Left ventricle myocardium superior (tissue), 1 donor: ENCODE measurements around the gene SEC14L3. TPM values are rescaled to one million over a fixed set of nuclear protein-coding genes. Genes with fewer than 3 reads are reported as not detected.
A peak's percentile ranks its signal among the peaks of the same experiment; 100 is the strongest.

ENCODE experiments used
- ATAC-seq: fragments of 200-7000 bp; cut with Tn5 transposase; one replicate; pipeline ENCODE4 v1.9.1; 2020; ENCODE audit warnings: mild to moderate bottlenecking, moderate library complexity
- DNase-seq: peaks from one replicate; pipeline ENCODE4 v3.0.0-alpha.2; 2020
- intact Hi-C: fragments of 100-400 bp; cut with micrococcal nuclease; formaldehyde crosslinking; loops from one replicate; pipeline ENCODE4 v1.11.0; 2022
- total RNA-seq: library from RNA; stranded (reverse); fragmentation: NEBNext Ultra II Directional; extraction: Animal tissue kit (Norgen Biotek cat#: 25700); gene quantifications from one replicate; pipeline ENCODE4 v1.2.1, GENCODE V29; 2021
- donor health status: DM: no; HTN: yes; CAD: no; lungs with severe emphysema.

SEC14L3 gene
- total RNA-seq, 1 donor from 2014 or later = not detected

DNA sequence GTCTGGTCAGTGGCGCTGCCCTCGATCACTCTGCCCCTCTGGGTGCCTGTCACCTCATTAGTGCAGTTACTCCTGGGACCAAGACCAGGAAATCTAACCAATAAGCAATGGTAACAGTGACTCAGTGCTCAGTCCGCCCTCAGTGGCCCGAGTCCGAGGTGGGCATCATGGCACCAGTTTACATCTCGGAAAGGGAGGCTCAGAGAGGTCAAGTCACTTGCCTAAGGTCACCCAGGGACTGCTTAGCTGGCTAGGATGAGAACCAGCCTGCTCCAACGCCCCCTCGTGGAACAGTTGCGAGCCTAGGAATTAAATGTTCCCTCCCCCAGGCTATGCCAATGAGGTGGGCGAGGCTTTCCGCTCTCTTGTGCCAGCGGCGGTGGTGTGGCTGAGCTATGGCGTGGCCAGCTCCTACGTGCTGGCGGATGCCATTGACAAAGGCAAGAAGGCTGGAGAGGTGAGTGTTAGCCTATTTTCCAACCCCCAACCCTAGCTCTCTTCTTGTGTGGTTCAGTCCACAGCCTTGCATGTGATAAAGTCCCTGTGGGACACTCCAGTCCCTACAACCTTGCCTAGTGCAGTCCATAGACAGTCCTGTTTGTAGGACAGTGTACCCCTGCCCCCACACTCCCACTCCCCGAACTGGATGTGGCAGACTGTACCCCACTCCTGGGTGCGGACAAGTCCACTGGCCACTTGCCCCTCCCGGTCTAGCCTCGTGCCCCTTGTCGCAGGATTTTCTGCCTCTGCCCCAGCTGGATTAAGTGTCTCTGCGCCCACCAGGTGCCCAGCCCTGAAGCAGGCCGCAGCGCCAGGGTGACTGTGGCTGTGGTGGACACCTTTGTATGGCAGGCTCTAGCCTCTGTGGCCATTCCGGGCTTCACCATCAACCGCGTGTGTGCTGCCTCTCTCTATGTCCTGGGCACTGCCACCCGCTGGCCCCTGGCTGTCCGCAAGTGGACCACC is 45.1 kb downstream of the SEC14L3 start:
- intact Hi-C loops = no loop called here
- ATAC-seq (peak; percentile 10), DNase-seq (peak; percentile 80)

DNA sequence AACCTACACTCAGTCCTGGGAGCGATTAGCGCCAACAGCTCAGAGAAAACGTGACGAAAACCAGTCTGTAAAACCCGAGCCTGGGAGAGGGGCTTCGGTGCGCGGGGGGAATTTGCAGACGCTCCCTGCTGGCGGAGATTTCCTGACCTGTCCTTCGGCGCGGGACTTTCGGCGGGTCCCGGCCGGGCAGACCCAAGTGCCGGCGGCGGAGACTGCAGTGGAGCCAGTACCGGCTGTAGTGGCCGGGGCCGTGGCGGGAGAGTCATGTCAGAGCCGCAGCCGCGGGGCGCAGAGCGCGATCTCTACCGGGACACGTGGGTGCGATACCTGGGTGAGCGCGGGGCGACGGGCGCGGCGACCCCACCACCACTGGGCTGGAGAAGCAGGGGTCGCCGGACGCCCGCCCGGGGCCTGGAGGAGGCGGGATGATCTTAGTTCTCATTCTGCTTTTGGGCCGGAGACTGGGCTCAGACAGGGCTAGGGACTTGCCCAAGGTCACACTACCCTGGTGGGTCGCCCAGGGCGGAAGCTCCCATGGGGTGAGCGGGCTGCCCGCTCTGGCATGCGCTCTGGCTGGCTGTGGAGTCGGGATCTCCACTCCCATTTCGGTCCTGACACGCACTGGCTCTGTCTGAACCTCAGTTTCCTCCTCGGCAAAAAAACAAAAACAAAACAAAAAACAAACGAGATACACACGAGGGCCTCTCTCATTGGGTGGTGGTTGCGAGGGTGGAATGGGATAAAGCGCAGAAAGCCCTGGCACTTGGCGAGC is 46.0 kb downstream of the SEC14L3 start, which contains the start of gene MTFP1:
Gene MTFP1, plus strand, starts transcription at position 153 of the 772 bp plus-strand sequence. Its CDS starts 112 bp downstream, at position 265.
- ATAC-seq (peak; percentile 5), DNase-seq (peak; percentile 71)
- intact Hi-C loops = no loop called here

DNA sequence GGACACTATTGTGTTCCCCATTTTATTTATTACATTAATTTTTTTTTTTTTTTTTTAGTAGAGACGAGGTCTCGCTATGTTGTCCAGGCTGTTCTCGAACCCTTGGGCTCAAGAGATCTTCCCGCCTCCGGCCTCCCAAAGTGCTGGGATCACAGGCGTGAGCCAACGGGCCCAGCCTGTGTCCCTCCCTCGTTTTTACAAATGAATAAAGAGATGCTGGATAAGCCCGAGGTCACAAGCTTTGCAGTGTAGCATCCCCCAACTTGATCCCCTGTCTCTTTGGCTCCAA is 46.5 kb downstream of the SEC14L3 start:
- DNase-seq (no peak), ATAC-seq (no peak)
- intact Hi-C loops = no loop called here

DNA sequence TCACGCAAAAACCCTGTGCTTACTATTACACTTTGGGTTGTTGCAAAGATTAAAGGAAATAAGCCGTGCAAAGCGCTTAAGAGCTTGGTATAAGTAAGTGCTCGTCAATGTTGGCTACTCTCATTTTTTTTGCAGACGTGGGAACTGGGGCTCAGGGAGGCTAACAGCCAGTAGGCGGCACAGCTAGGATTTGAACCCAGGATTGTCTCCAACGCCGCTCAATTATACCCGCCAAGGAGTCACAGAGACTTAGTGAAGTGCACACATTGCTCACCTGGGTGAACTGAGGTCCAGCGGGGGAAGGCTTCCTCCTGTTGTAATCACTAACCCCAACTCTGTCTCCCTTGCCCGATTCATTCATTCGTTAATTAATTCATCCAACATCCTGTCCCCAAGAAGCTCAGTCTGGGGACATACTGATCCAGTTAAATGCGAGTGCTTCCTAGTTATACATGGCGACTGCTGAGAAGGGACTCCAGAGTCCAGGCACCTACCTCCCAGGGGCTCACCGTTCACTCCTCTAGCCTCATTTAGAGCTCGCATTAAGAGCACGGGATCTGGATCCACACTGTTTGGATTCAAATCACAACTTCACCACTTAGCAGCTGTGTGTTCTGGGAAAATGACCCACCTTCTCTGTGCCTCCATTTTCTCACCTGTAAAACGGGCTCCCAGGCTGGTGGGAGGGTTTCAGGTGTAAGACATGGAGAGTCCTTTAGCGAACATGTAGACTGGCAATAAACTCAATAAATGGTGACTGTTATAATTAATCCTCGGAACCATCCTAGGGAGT is 47.1 kb downstream of the SEC14L3 start:
- no peak for ATAC-seq
- DNase-seq = no peak
- intact Hi-C loops = no loop called here

DNA sequence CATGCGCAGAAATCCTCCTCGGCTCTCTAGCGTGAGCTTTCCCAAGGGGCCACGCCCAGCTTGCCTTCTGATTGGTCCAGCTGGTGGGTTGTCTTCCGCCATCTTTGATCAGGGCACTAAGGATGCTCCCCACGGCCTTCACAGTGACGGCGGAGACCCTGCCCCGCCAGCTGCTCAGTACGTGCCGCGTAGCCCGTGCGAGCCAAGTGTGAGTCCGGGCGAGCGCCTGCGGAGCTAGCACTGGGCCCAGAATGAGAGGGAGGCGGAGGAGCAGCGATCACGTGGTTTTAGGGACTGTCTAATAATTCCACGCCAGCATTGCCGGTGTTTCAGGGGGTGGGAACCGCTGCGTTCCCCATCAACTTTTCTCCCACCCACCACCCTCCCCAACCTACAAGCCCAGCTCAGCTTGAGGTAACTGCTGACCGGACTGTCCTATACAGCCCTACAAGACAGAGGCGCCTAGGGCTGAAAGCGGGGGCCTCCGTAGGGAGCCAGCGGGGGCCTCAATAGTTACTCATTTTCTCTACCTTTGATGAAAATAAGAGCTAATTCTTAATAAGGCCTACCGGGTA is 47.8 kb downstream of the SEC14L3 start:
- intact Hi-C loops = no loop called here

DNA sequence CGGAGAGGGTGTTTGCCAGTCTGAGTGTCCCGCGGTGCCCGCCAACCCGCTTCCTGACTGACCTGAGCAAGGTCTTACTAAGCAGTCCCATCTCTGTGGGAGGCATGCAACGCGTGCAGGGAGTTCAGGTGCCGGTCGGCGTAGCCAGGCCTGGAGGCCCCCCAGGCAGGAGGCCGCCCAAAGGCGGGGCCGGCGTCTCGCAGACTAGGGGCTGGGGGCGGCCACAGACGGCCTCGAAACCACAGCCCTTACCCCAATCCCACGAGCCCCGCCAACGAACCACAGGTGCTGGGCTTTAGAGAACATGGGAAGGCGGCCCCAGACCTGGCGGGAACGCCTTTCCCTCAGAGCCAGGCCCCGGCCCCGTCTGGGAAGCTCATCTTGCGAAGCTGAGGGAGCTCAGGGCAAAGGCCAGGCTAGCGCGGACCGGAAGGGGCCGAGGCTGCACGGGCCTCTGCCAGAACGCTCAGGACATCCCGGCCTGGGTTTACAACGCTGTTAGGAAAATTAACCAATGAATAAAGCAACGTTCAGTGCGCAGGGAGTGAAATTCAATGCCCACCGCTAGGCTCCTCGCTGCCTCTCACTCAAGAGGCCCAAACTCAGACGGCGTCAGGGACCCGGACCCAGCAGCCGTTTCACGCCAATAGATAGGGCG is 48.4 kb downstream of the SEC14L3 start:
- intact Hi-C loops = no loop called here
- ATAC-seq (peak; percentile 72), DNase-seq (no peak)

More for the DNA sequence above, 47.8 kb downstream of the SEC14L3 start:
- ATAC-seq = peak; percentile 93
- DNase-seq = peak; percentile 99

DNA sequence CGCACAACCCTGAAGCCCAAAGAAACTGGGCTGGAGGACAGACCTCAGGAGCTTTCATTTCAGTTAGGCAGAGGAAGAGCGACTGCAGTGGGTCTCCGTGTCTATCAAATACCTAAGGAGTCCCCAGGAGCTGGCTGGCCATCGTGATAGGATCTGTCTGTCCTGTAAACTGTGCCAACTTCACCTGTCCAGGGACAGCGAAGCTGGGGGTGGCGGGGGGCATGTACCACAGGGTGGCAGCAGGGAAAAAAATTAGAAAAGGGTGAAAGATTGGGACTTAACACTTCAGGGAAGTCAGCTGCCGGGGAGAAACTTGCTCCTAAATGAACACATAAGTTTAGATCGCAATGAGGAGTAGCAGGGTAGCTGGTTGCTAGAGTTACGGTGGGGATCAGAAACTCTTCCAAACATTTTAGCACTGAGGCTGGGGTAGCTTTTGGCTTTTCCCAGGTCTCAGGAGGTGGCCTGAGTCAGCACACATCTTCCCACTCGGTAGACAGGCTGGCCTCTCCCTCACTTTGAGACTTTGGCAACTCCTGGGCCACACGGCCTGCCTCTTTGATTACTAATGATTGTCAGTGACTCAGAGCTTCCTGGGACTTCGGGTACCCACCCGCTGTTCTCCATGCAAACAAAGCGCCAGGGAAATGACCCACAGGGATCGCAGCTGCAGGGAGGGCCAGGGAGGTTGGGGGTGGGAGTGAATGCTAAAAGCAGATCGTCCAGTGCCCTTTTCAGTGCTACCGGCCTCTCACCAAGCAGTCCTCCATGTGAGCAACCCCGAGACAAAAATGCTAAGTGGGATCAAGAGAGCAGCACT is 49.1 kb downstream of the SEC14L3 start:
- ATAC-seq (peak; percentile 12), DNase-seq (peak; percentile 49)
- intact Hi-C loops = no loop called here

DNA sequence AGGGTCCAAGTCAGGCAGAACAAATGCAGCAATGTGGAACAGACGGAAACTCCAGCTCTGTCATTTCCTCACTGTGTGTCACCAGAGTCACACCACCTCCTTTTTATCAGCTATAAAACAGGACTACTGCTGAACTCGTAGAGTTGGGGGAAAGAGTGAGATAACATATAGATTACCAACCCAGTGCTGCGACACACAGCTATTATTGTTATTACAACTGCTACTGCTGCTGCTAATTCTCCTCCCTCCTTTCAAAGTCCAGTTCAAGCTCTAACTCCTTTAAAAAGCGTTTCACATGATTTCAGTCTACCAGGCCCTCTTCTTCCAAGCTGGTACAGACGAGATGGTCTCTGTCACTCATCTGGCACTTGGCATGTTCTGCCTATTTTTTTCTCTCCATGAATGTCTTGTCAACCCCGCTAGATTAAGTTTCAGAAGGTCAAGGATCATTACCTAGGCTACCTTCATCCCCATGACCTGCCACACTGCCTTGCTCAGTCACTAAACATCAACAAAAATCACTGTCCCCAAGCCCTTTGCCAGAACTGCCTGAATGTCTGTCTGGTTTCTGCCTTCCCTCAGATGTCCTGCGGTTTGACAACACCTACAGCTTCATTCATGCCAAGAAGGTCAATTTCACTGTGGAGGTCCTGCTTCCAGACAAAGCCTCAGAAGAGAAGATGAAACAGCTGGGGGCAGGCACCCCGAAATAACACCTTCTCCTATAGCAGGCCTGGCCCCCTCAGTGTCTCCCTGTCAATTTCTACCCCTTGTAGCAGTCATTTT is 49.9 kb downstream of the SEC14L3 start:
- no peak for DNase-seq
- intact Hi-C loops = no loop called here
- no peak for ATAC-seq

DNA sequence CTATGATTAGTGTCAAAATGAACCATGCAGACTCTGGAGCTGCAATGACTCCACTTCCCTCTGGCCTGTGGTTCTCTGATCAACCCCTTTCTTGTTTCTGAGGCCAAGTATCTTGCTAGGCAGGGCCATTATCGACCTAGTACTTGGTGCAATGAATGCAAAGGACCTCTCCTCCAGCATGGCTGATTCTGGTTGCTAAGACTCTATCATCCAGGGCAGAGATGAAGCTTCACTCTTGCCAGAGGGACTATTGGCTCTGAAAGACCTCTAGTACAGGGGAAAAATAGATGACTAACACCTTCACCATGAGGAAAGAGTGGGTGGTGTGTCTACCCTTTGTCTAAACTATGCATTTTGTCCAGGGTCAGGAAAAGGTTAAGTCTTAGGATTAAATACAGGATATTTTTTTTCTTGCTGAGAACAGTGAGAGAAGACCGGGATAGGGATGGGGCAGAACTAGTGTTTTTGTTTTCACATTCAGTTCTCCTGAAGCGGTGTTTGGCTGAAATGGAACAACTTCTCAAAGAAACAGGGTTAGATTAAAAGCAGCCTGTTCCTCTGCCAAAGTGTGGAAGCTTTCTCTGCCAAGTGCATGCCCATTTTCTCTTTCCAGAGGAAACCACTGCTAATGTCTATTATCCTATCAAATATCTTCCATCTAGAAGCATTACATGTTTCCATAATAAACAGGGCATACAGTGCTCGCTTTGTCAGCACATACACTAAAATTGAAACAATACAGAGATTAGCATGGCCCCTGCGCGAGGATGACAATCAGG is 51.3 kb downstream of the SEC14L3 start:
- intact Hi-C loops = no loop called here
- DNase-seq (no peak), ATAC-seq (no peak)

DNA sequence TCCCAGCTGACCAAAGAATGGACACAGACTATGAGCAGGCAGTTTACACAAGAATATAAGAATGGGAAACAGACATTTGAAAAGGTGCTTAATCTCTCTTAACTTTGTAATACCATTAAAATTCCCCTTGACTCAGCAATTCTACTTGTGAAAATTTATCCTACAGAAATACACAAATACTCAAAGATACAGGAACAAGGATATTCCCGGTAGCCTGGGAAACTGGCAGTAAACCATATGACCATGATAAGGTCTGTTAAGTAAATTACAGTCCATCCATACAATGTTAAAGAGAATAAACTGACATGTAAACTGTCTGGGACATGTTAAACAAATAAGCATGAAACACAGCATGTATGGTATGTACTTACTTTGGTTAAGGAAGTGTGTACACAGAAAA is 55.0 kb downstream of the SEC14L3 start:
- ATAC-seq = no peak
- no peak for DNase-seq

DNA sequence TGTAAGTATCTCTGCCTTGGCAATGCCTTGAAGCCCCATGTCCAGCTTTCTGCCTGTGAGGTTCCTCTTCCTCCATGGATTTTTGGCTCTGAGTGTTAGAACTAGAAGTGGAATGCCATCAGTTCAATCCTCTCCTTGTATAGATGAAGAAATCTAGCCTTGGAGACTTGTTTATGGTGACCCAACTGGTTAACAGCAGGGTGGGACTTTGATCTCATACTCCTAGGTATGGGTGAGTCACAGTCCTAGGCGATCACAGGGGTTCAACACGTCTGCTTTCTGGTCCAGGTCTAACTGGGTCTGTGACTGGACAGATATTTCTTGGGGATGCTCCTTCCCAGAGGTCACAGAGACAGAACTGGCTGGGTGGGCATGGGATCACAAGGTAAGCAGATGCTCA is 55.4 kb downstream of the SEC14L3 start:
- intact Hi-C loops = no loop called here
- no peak for DNase-seq

More for the DNA sequence above, 55.0 kb downstream of the SEC14L3 start:
- intact Hi-C loops = no loop called here

DNA sequence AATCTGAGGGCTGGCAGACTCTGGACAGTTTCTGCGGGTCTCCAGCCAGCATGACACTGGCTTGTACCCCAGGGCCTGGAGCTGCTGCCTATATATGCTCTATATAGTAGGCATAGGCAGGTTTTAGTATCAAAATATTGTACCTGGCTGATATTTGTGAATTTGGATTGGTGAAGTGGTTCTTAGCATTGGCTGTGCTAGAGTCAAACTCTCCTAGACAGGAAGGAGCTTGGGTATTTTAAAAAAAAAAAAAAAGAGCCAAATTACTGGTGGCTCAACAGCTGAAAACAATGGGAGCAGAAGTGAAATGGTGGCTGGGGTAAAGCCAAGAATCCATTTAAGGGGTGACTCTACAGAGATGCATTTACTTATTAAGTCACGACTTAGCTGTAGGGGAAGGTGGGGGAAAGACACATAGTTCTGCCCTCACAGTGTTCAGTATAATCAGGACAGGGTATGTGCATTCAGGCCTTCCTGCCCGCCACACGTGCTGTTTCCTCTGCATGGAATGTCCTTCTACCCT is 57.2 kb downstream of the SEC14L3 start:
- intact Hi-C loops = no loop called here

More for the DNA sequence above, 55.4 kb downstream of the SEC14L3 start:
- no peak for ATAC-seq

DNA sequence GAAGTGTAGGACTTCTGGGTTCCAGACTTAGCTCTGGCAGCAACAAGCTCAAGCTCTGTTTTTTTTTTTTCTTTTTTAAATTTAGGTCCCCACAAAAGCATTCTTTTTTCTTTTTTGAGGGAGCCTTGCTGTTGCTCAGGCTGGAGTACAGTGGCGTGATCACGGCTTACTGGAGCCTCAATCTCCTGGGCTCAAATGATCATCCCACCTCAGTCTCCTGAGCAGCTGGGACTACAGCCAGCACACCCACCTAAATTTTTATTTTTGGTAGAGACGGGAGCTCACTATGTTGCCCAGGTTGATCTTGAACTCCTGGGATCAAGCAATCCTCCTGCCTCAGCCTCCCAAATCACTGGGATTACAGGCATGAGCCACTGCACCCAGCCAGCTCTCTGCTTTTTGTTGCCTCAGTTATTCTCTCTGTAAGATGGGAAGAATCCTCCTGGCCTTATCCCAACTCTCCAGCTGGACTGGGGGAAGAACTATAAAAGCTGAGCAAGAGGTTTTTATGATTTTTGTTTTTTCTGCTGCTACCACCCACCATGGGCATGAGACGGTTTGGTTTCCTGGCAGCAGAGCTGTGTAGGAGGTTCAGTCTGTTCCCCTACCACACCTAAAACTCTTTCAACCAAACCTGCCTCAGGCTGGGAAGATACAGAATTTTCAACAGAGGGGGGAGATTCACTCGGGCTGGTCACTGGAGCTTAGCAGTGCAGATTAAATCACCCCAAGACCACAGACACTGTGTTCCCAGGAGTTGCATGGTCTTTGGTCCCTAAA is 57.9 kb downstream of the SEC14L3 start:
- DNase-seq = no peak
- intact Hi-C loops = no loop called here
- no peak for ATAC-seq

More for the DNA sequence above, 57.2 kb downstream of the SEC14L3 start:
- ATAC-seq (no peak), DNase-seq (no peak)

DNA sequence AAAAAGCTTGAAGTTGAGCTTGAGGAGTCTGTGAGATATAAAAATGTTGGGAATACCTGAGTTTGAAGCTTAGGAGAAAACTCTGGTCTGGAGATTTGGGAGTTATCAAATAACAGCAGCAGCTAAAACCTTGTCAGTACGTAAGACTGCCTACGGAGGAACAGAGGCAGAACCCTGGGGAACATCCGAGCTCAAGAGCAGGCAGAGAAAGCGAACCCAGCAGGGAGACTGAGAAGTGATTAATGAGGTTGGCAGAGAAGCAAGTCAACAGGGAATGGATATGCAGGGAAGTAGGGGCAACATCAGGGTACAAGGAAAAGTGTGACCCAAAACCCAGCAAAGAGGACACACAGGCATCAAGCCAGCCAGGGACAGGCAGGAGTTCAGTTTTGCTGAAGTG is 58.8 kb downstream of the SEC14L3 start:
- DNase-seq (no peak), ATAC-seq (no peak)
- intact Hi-C loops = no loop called here

DNA sequence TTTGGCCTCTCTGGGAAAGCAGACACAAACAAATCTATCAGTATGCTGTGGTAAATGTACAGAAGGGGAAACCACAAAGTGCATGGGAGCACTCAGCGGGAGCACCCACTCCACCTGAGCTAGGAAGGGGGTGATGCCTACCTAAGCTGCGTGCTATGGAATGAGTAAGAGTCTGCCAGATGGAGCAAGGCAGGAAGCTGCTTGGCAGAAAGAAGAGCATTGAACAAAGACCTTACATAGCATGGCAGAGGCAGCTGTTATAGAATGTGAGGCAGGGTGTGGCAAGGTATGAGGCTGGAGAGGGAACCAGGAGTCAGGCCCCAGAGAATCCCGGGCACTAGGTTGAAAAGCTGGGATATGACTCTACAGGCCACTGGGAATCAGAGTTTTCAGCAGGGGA is 60.0 kb downstream of the SEC14L3 start:
- ATAC-seq = no peak
- intact Hi-C loops = no loop called here
- no peak for DNase-seq
